Measurements from ENCODE around the gene CBX8.

The CBX8 gene

DNA sequence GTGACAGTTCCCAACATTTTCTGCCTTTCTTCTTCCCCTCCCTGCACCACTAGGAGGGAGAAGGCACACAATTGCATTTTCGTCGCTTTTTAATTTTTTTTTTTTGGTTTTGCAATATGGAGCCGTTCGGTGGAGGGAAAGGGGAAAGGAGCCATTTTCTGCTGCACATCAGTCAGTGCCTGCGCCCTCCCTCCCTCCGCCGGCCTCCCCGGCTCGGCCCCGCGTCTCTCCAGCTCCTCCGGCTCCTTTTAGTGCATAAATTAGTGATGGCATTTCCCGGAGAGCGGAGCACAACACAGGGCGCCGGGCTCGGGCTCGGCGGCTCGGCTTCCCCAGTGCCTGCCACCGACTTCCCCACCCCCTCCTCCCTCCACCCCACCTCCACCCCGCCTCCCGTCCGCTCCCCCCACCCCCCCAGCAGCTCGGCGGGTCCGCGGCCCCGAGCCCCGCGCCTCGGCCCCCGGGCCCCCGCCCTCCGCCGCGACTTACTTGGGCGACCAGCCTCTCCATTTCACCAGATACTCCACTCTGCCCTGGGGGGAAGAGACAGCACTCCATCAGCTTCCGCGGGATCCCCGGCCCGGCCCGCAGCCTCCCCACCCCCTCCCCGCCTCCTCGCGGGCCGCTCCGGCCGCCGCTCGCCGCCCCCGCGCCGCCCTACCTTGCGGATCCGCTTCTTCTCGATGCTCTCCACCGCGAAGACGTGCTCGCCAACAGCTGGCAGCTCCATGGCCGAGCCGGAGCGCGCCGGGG, 41.8 kb upstream of the CBX8 start:
- H3K4me3 ChIP-seq (ENCODE audit: low read length) = peak overlapping the region; percentile 90
- no peak for TF ChIP-seq ZNF274 (IDR thresholded peaks at IDR 0.05; ENCODE audit: low read depth, low read length)

DNA sequence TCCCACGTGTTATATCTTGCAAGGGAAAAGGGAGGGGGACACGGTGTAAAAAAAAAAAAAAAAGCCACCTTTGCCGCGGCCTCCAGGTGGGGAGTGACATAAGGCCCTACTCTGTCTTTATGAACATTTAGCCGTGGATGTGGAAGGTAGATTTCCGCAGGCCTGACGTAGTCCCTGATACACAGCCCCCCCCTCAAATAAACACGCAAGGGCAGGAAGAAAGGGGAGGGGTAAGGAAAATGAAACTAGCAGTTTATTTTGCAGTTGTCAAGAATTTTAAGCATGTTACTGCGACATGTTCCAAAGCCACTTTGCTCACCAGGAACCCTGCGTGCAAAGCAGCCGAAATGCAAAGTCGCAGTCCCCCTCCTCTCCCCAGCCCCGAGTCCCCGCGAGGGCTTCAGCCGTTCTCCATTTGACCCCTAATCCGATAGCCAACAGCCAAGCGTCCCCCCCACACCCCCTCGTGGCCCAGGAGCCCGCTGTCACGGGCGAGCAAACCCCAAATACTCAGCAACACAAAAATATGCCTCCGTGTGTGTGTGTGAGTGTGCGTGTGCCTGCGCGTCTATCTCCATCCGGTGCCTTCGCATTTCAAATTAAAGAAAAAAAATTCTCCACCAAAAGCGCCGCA, 41.1 kb upstream of the CBX8 start:
- peak overlapping the region; percentile 90 for H3K4me3 ChIP-seq (ENCODE audit: low read length)
- no peak for TF ChIP-seq ZNF274 (IDR thresholded peaks at IDR 0.05; ENCODE audit: low read depth, low read length)

DNA sequence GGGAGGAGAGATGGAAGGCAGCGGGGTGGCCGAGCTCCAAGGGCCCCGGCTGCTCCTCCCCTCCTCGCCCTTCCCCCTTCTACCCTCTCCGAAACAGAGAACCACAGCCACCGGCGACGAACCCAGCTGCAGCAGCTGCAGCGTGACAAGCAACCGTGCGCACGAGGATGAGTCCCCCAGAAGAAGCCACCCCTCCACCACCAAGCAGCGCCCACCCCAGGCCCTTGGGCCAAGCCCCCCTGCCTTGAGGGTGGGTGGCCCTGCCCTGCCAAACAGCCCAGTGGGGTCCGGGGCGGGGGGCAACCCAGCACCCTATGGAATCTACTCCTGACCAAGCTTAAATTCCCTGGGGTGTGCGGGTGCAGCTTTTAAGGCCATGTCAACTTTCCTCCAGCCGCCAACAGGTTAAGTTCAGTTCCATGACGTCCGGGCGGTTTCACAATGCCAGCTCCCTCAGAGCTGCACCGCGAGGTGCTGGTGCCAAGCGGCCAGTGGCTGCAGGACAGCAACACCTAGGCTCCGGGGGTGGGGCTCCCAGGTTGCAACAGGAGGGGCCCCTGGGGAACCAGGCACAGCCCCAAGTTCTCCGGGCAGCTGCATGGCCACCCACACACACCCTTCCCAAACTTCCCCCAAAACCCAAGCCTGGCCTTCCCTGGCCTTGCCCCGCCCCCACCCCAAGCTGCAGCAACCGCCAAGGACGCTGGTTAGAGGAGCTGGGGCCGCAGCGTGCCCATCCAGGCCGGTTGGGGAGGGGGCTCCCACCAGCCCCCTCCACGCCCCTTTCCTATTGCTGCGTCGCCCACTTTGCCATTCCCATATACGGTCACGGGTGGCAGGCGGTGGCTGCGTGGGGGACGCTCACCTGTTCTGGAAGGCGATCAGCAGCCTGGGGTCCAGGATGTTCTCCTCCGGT, 40.4 kb upstream of the CBX8 start:
- peak overlapping the region; percentile 90 for H3K4me3 ChIP-seq (ENCODE audit: low read length)
- TF ChIP-seq ZNF274 (IDR thresholded peaks at IDR 0.05; ENCODE audit: low read depth, low read length) = no peak

DNA sequence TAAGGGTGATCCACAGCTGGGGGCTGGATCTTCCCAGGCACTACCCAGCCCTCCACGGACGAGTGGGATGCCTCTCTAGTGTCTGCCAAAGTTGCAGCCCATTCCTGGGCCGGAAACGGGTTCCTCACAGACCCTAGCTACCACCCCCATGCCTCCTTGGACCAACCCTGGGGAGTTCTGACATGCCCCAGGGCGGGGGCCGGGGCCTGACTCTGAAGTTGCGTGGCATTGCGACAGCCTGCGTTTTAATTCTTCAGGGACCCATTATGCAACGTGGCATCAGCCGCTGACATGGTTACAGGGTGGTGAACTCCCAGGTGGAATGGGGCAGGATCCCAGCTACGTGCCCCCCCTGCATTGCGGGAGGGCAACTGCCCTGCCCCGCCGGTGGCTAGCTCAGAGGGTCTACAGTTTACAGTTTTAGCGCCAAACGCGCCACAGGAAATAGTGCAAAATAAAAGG, 39.7 kb upstream of the CBX8 start:
- H3K4me3 ChIP-seq (ENCODE audit: low read length) = peak overlapping the region; percentile 31; the same call in 1 of the 2 replicates
- no peak for TF ChIP-seq ZNF274 (IDR thresholded peaks at IDR 0.05; ENCODE audit: low read depth, low read length)

DNA sequence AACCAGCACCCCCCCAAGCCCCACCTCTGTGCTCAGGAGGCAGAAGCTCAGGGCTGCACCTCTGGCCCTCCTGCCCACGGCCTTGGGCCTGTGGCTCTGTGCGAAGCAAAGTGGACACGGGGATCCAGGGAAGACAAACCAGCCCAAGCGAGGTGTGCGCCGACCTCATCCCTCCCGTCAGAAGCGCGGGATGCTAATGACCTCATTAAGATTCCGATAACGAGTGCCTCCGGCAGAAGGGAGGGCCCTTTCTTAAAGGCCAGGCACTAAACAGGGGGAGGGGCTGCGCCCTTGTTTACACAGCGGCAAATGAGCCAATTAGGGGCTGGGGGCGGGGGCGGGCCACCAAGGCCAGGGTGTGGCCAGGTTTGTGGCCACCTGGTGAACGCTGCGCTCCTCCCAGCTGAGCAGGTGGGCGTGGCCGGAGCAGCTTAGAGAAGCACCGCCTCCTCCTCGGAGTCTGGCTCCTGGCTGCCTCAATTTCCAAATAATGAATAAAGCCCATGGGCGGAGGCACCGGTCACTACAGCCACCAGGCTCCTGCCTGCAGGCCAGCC, 39.2 kb upstream of the CBX8 start:
- no peak for TF ChIP-seq ZNF274 (IDR thresholded peaks at IDR 0.05; ENCODE audit: low read depth, low read length)
- no peak overlapping the region; the same call in 1 of the 2 replicates for H3K4me3 ChIP-seq (ENCODE audit: low read length)

DNA sequence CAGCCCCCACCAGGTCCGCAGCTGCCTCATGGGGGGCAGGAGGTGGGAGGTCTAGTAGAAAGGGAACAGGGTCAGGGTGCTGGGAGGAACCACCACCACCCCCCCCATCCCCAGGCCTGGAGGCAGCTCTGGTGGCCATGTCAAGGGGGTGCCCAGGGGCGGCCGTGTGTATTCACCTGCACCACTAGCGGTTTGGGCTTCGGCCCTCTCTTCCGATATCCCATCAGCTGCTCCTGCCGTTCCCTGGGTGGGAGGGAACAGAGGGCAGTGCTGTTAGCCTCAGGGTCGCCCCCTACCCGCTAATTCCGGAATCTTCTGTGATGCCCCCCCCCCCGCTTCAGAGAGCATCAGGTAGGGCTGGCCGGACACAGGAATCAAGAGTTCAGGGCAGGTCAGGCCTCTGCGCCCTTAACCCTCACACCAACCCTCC, 38.6 kb upstream of the CBX8 start:
- TF ChIP-seq ZNF274 (IDR thresholded peaks at IDR 0.05; ENCODE audit: low read depth, low read length) = no peak
- H3K4me3 ChIP-seq (ENCODE audit: low read length) = no peak overlapping the region

DNA sequence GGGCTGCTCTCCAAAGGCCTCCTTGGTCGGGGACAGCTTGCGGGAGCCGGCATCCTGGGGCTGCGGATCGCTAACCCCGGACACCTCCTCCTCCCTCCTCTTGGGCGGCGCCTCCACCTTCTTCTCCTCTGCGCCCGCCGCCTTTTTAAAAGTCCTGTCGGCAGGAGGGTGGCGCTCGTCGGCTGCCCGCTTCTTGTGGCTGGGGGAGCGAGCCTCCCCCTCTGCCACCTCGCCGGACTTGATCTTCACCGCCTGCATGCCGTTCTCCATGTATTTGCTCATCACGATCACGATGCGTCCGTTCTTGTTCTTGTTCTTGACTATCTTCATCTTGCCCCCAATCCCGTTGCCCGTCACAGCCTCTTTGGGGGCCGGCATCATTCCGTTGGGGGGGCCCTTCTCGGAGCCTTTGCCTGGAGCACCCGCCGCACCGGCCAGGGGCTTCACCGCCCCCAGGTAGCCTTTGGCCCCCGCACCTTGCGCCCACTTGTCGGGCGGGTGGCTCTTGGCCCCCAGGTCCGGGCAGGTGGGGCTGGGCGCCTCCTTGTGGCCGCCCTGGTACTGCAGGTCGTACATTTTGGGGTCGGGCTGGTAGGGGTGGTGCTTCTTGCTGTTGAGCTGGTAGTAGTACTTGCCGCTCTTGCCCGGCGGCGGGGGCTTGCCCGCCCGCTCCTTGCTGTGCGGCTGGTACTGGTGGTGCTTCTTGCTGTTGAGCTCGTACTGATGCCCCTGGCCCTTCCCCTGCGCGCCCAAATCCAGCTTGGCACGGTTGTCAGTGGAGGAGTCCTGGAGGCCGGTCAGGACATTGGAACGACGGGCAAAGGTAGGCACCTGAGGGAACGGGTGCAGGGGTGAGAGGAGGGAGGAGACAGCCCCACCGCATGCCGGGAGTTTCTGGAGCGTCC, 37.9 kb upstream of the CBX8 start:
- TF ChIP-seq ZNF274 (IDR thresholded peaks at IDR 0.05; ENCODE audit: low read depth, low read length) = no peak
- no peak overlapping the region for H3K4me3 ChIP-seq (ENCODE audit: low read length)

DNA sequence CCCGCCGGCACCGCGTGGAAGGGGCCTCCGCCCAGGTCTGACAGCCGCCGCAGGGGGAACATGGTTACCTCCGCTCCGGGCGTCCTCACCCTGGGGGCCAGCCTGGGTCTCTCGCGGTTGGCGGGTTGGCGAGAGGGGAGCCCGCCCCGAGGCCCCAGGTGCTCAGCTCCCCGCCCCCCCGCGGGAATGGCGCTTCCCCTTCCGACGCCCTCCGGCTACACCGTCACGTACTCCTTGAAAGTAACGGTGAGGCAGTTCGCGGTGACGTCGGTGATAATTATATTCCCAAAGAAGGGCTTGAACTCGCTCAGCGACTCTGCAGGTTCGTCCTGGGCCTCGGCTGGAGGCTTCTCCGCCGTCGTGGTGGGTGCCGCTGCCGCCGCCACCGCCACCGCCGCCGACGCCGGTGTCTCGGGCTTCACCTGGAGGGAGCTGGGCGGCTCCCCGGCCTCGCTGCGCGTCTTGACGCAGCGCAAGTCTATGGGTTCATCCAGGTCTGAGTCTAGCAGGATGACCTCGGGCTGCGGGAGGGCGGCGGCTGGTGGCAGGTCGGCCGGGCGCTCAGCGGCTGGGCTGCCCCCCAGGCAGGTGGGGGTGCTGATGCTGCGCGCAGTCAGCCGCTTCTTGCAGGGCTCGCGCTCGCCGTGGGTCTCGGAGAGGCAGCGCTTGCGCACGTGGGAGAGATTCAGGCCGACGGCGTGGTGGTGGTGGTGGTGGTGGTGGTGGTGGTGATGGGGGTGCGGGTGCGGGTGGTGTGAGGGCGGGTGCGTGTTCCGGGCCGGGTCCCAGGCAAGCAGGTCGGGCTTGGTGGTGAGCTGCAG, 37.1 kb upstream of the CBX8 start:
- TF ChIP-seq ZNF274 (IDR thresholded peaks at IDR 0.05; ENCODE audit: low read depth, low read length) = no peak
- no peak overlapping the region for H3K4me3 ChIP-seq (ENCODE audit: low read length)

DNA sequence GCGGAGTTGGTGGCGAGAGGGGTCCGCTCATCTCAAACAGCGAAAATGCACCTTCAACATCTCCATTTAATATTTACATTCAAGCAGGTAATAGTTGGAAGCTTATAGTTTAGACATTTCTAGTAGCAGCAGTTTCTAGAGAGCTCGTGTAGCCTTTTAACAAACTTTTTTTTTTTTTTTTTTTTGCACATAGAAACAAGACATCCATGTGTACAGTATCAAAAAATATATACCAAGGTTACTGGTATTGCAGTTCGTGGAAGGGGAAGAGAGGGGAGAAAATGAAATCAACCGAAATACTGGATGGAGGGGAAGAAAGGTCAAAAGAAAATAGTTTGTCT, 36.2 kb upstream of the CBX8 start:
- H3K4me3 ChIP-seq (ENCODE audit: low read length) = no peak overlapping the region
- TF ChIP-seq ZNF274 (IDR thresholded peaks at IDR 0.05; ENCODE audit: low read depth, low read length) = no peak

DNA sequence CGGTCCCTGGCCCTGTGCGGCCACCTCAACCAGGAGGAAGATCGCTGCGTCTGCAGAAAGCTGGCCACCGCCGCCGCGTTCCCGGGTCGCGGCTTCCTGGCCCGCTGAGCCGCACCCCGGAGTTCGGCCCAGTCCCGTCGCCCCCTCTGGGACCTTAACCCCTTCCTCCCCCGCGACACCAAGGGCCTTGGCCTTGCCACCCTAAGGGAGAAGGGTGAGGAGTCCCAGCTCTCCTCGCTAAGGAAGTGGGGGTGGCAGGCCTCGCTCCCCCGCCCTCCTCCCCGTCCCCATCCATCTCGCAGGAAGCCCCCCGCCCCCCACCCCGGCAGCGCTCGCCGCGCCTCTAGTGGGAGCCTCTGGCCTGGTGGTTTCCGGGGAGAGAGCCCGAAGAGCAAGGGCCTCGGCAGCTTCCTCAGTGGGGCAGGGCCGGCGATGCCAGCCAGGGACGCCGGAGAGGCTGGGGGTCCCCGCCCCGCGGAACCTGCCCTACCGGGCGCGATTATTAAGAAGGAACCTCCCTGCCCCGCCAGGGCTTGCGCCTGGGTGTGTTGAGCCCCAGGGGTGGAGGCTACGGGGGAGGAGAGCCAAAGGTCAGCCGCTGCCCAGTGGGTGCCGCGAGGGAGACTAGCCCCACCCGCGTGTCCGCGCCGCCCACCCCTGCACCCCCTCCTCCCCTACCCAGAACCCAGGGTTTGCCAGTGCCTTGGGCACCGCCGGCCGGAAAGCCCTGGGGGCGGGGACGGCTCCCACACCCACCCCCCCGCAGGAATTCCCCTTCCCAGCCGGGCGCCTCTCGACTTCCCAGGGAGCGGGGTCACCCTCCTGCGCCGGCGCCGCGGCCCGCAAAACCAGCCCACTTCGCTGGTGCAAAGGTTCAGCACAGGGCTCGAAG, 35.6 kb upstream of the CBX8 start:
- no peak for TF ChIP-seq ZNF274 (IDR thresholded peaks at IDR 0.05; ENCODE audit: low read depth, low read length)
- no peak overlapping the region for H3K4me3 ChIP-seq (ENCODE audit: low read length)
